Esophagus muscularis mucosa (tissue), 4 donors: ENCODE results near the gene ENO3.

Source experiments
- CTCF ChIP-seq, 3 experiments: fragments of 200-600 bp in 2 of 3; fragments of 450-650 bp in 1 of 3; sonication (generic) in 2 of 3; IDR thresholded peaks; one replicate each; pipeline ENCODE4 v1.5.1; 2017 to 2019; ENCODE audit warnings: antibody characterized with exemption in 3 of 3, mild to moderate bottlenecking in 2 of 3, moderate library complexity in 1 of 3
- EP300 ChIP-seq: sonication (generic); formaldehyde crosslinking; IDR thresholded peaks from one replicate; pipeline ENCODE4 v1.6.1; 2017; ENCODE audit warnings: antibody characterized with exemption
- POLR2A ChIP-seq: fragments of 450-650 bp; IDR thresholded peaks from one replicate; pipeline ENCODE4 v1.6.1; 2017; ENCODE audit warnings: antibody characterized with exemption, moderate library complexity, mild to moderate bottlenecking, low read depth

DNA sequence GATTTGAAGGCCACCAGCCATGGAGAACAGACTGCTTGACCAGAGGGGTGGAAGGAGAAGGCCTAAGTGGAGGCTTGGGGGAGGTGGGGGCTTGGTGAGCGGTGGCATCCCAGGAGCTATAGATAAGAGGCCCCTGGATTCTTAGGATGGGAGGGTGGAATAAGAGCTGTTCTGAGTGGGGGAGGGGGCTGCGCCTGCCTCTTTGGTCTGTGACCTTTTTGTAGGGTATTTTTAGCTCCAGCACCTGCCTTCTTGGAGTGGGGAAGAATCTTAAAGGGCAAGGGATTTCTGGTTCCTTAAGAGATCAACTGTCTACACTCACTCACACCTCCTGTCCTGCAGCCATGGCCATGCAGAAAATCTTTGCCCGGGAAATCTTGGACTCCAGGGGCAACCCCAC lies 567 bp downstream of the ENO3 start:
- no peak for TF ChIP-seq CTCF (IDR thresholded peaks at IDR 0.05)
- TF ChIP-seq EP300 = no peak
- TF ChIP-seq POLR2A = no peak
